Activated T-helper 1 cell treated with anti-CD3 and anti-CD28 coated beads, Interleukin-12 subunit alpha, Interleukin-12 subunit beta, Interleukin-2, Interleukin-4 antibody, amounts not matched to agents 30 ng/mL and 10 ng/mL and 1 ng/mL, durations not matched to agents 14 hours and 24 hours and 36 hours (primary cell): ENCODE data around the gene COL6A2. TPM values are rescaled to one million over a fixed set of nuclear protein-coding genes. Genes with fewer than 3 reads are reported as not detected.
"Not testable (repeated sequence)": the region's sequence is repeated elsewhere in the genome, so short reads cannot be mapped to it uniquely, and the experiment has no call there.

Experiments
- DNase-seq: peaks from one replicate; pipeline ENCODE4 v3.0.0; 2021; ENCODE audit warnings: low spot score
- H3K27ac Mint-ChIP-seq: one replicate; pipeline ENCODE4 v1.8.0; 2021; ENCODE audit warnings: mild to moderate bottlenecking, mixed read lengths
- H3K27me3 Mint-ChIP-seq: one replicate; pipeline ENCODE4 v1.8.0; 2022; ENCODE audit warnings: mild to moderate bottlenecking, moderate library complexity, mixed read lengths; ENCODE audit not compliant: insufficient read depth
- H3K36me3 Mint-ChIP-seq: one replicate; pipeline ENCODE4 v1.8.0; 2021; ENCODE audit warnings: low read depth, mixed read lengths
- H3K4me1 Mint-ChIP-seq: one replicate; pipeline ENCODE4 v1.8.0; 2021; ENCODE audit warnings: low read depth, mixed read lengths
- H3K4me3 Mint-ChIP-seq: one replicate; pipeline ENCODE4 v1.8.0; 2021; ENCODE audit warnings: mild to moderate bottlenecking, moderate library complexity, mixed read lengths
- H3K9me3 Mint-ChIP-seq: one replicate; pipeline ENCODE4 v1.8.0; 2021; ENCODE audit warnings: mixed read lengths
- intact Hi-C: fragments of 100-400 bp; cut with micrococcal nuclease; formaldehyde crosslinking; loops from one replicate; pipeline ENCODE4 v1.15.1; 2024
- total RNA-seq: library from RNA; stranded (reverse); gene quantifications from 2 replicates; pipeline ENCODE4 v1.2.3, GENCODE V29; 2022

The COL6A2 gene
- total RNA-seq, 1 donor from 2014 or later, result 1.4 TPM

DNA sequence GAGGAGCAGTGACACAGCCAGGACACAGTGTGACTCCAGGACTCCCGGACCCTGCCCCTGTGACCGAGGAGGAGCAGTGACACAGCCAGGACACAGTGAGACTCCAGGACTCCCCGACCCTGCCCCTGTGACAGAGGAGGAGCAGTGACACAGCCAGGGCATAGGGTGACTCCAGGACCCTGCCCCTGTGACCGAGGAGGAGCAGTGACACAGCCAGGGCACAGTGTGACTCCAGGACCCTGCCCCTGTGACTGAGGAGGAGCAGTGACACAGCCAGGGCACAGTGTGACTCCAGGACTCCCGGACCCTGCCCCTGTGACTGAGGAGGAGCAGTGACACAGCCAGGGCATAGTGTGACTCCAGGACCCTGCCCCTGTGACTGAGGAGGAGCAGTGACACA, 12.7 kb upstream of the COL6A2 start:
- H3K4me3 Mint-ChIP-seq, H3K36me3 Mint-ChIP-seq, DNase-seq, H3K4me1 Mint-ChIP-seq, intact Hi-C loops, H3K27ac Mint-ChIP-seq, H3K27me3 Mint-ChIP-seq: not testable (repeated sequence)
- peaks cover 21% of the 10 kb centered on the region for H3K9me3 Mint-ChIP-seq

- intact Hi-C loops, result no loop called here
- no peak for DNase-seq
- Mint-ChIP-seq H3K4me1 (no peaks in the 10 kb centered on the region), H3K9me3 (peaks cover 32% of the 10 kb centered on the region), H3K27me3 (no peaks in the 10 kb centered on the region), H3K27ac (no peak overlapping the region), H3K36me3 (peaks cover 3% of the 10 kb centered on the region), H3K4me3 (no peak overlapping the region)
Observed at GRCh38 chr21:46087641-46088040, 10.3 kb upstream of the COL6A2 start.

DNA sequence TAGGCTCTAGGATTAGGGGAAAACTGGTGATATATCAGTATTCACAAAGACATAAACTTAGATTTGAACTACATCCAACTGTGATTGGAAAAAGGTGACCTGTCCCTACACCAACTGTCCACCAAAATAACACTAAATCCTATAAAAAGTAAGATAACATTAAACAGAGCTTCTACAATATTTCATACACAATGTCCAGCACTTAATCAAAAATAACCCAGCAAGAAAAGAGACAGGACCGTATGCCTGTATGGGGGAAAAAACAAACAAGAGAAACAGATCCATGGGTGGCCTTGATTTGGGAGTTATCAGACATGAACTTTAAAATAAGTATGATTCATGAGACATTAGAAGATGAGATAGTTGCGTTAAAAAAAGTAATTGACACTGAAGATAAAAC, 9.7 kb upstream of the COL6A2 start:
- Mint-ChIP-seq H3K27ac (no peak overlapping the region), H3K27me3 (no peaks in the 10 kb centered on the region), H3K4me3 (no peak overlapping the region), H3K36me3 (peaks cover 3% of the 10 kb centered on the region), H3K4me1 (no peaks in the 10 kb centered on the region), H3K9me3 (peaks cover 32% of the 10 kb centered on the region)
- intact Hi-C loops, result no loop called here
- no peak for DNase-seq

- Mint-ChIP-seq H3K27me3 (no peaks in the 10 kb centered on the region), H3K4me3 (no peak overlapping the region), H3K27ac (no peak overlapping the region), H3K36me3 (peaks cover 3% of the 10 kb centered on the region), H3K4me1 (no peaks in the 10 kb centered on the region), H3K9me3 (peaks cover 32% of the 10 kb centered on the region)
- intact Hi-C loops, result no loop called here
- DNase-seq, result no peak
Observed at GRCh38 chr21:46089285-46089684, 8.6 kb upstream of the COL6A2 start.

- no peak overlapping the region for H3K4me3 Mint-ChIP-seq
- H3K4me1 Mint-ChIP-seq, result no peaks in the 10 kb centered on the region
- peaks cover 3% of the 10 kb centered on the region for H3K36me3 Mint-ChIP-seq
- no peak for DNase-seq
- no peak overlapping the region for H3K27ac Mint-ChIP-seq
- peaks cover 32% of the 10 kb centered on the region for H3K9me3 Mint-ChIP-seq
- no peaks in the 10 kb centered on the region for H3K27me3 Mint-ChIP-seq
- intact Hi-C loops, result no loop called here
Observed at GRCh38 chr21:46091118-46091517, 6.8 kb upstream of the COL6A2 start.

- no peaks in the 10 kb centered on the region for H3K27me3 Mint-ChIP-seq
- peaks cover 31% of the 10 kb centered on the region for H3K9me3 Mint-ChIP-seq
- intact Hi-C loops, result no loop called here
- H3K36me3 Mint-ChIP-seq, result peaks cover 3% of the 10 kb centered on the region
- H3K27ac Mint-ChIP-seq, result no peak overlapping the region
- no peak overlapping the region for H3K4me3 Mint-ChIP-seq
- H3K4me1 Mint-ChIP-seq, result no peaks in the 10 kb centered on the region
- DNase-seq, result no peak
Observed at GRCh38 chr21:46091631-46092025, 6.3 kb upstream of the COL6A2 start.

DNA sequence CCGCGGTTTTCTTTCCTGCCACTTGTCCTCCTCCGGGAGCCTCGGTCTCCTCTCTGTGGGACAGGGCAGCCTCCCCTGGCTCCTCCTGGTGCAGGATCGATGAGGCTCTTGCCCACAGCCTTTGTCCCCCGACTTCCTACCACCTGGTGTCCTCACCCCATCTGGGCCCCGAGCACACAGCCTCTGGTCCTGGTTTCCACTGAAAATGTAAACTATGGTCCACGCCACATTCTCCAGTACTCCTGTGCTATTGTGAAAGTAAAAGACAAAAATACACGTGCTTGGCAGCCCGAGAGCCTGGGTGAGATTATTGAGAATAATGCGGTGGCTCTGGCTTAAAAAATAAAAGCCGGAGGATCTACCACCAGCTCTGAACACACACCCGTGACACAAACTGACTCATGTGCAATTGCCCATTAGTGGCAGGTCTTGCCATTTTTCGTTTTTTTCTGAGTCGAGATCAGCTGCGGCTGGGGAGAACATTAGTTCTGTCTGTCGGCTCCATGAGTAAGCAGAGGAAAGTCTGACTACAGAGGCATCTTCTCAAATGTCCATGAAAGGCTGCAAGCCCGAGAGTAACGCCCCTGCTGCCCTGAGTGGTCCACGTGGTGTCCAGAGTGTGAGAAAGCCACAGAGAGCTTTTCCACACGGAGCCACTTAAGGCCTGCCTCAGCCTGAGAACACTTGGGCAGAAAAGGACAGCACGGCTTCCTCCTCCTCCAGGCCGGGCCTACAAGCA, 5.7 kb upstream of the COL6A2 start:
- Mint-ChIP-seq H3K36me3 (peaks cover 3% of the 10 kb centered on the region), H3K9me3 (peaks cover 25% of the 10 kb centered on the region), H3K4me1 (no peaks in the 10 kb centered on the region), H3K27ac (no peak overlapping the region), H3K27me3 (peaks cover 3% of the 10 kb centered on the region), H3K4me3 (no peak overlapping the region)
- intact Hi-C loops, result no loop called here
- no peak for DNase-seq

- Mint-ChIP-seq H3K27me3 (peaks cover 3% of the 10 kb centered on the region), H3K4me3 (no peak overlapping the region), H3K9me3 (peaks cover 20% of the 10 kb centered on the region), H3K36me3 (peaks cover 3% of the 10 kb centered on the region), H3K4me1 (no peaks in the 10 kb centered on the region), H3K27ac (no peak overlapping the region)
- intact Hi-C loops, result no loop called here
- no peak for DNase-seq
Observed at GRCh38 chr21:46092811-46093667, 4.9 kb upstream of the COL6A2 start.

DNA sequence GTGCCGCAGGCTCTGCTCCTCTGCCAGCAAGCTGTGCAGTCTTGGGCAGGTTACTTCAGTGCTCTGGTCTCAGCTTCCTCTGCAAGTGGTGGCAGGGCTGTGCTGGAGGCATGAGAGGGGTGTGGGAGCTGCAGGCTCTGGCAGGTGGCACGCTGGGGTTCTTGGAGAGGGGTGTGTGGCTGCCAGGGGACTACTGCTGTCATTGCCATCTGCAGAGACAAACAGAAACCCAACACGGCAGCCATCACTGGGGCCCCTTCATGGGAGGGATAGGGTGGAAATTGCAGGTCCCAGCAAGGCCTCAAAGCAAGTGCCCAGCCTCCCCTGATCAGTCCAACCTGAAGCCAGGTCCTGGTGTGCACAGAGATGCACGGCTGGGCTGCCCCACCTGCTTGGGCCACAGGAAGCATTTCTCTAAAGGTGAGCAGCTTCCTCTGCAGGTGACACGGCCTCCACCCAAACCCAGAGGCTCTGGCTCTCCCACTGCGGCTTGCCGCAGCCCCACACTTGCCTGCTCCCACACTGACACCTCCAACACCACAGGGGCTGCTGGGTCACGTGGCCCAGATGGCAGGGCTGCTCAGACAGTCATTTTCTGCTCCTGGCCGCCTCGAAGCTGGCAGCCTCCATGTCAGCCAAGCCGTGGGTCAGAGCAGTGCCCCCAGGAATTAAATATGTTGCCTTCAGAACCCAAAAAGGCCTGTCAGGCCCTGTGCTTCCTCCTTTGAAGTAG, 4.1 kb upstream of the COL6A2 start:
- Mint-ChIP-seq H3K9me3 (peaks cover 12% of the 10 kb centered on the region), H3K27me3 (peaks cover 3% of the 10 kb centered on the region), H3K36me3 (peaks cover 3% of the 10 kb centered on the region), H3K4me3 (no peak overlapping the region), H3K4me1 (no peaks in the 10 kb centered on the region), H3K27ac (no peak overlapping the region)
- intact Hi-C loops, result no loop called here
- DNase-seq, result no peak

- H3K4me1 Mint-ChIP-seq, result no peaks in the 10 kb centered on the region
- peaks cover 12% of the 10 kb centered on the region for H3K9me3 Mint-ChIP-seq
- DNase-seq, result no peak
- peaks cover 6% of the 10 kb centered on the region for H3K27me3 Mint-ChIP-seq
- intact Hi-C loops, result loop anchor here (5.0 kb wide), 1 partner anchor 122 kb away; no protein-coding TSS in a partner anchor
- H3K4me3 Mint-ChIP-seq, result no peak overlapping the region
- H3K36me3 Mint-ChIP-seq, result peaks cover 3% of the 10 kb centered on the region
- H3K27ac Mint-ChIP-seq, result no peak overlapping the region
Observed at GRCh38 chr21:46094401-46095082, 3.4 kb upstream of the COL6A2 start.

DNA sequence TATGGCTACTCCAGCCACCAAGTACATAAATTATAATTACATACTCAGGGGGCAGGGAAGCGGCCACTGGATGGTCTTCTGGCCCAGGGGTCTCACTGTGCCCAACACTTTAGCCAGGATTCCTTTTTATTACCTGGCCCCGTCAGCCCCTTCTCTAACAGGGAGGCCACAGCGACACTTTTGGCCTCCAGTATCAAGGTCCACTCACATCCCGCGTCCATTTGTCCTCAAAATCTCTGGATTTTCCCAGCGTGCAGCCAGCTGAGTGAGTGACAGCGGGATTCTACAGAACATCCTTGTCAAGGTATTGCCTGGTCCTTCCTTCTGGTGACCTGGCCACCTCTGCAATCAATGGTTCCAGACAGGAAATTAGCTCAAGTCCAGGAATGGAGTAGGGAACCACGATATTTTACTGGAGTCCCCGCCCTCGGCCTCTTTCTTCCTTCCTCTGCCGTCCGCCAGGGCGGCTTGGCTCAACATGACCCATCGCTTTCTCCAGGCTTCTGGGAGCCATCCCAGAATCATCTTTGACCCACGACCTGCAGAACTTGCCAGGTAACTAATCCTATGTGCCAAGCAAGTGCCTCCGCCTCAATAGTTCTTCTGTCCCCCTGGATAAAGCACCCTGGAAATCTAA, 2.7 kb upstream of the COL6A2 start:
- intact Hi-C loops, result loop anchor here (5.0 kb wide), 1 partner anchor 123 kb away; no protein-coding TSS in a partner anchor
- no peak for DNase-seq
- Mint-ChIP-seq H3K36me3 (peaks cover 3% of the 10 kb centered on the region), H3K4me3 (no peak overlapping the region), H3K4me1 (no peaks in the 10 kb centered on the region), H3K9me3 (peaks cover 12% of the 10 kb centered on the region), H3K27ac (no peak overlapping the region), H3K27me3 (peaks cover 10% of the 10 kb centered on the region)
